HFFc6 (cell line): ENCODE measurements around the gene DNAH1. TPM values are rescaled to one million over a fixed set of nuclear protein-coding genes. Genes with fewer than 3 reads are reported as not detected.

ENCODE experiments used
- DNase-seq: peaks from one replicate; pipeline ENCODE4 v3.0.0-alpha.2; 2018
- H3K27ac Mint-ChIP-seq: 2 replicates; pipeline ENCODE4 v1.8.0; 2020; ENCODE audit warnings: mild to moderate bottlenecking, mixed read lengths
- H3K27me3 Mint-ChIP-seq: 2 replicates; pipeline ENCODE4 v1.8.0; 2021; ENCODE audit warnings: mild to moderate bottlenecking, moderate library complexity, mixed read lengths; ENCODE audit not compliant: insufficient read depth
- H3K36me3 Mint-ChIP-seq: 2 replicates; pipeline ENCODE4 v1.8.0; 2021; ENCODE audit warnings: low read depth, mixed read lengths
- H3K4me1 Mint-ChIP-seq: 2 replicates; pipeline ENCODE4 v1.8.0; 2020; ENCODE audit warnings: low read depth, mixed read lengths
- H3K4me3 Mint-ChIP-seq: 2 replicates; pipeline ENCODE4 v1.8.0; 2020; ENCODE audit warnings: mild to moderate bottlenecking, moderate library complexity, mixed read lengths
- H3K9me3 Mint-ChIP-seq: 2 replicates; pipeline ENCODE4 v1.8.0; 2020; ENCODE audit warnings: mild to moderate bottlenecking, mixed read lengths
- CTCF ChIP-seq: fragments of 200-600 bp; sonication (generic); IDR thresholded peaks from 2 replicates; pipeline ENCODE4 v1.5.0; 2021; ENCODE audit warnings: antibody characterized with exemption, mild to moderate bottlenecking
- microRNA-seq: library from miRNA; unstranded; fragments of <30 nt; microRNA quantifications from one replicate; pipeline ENCODE4, GENCODE V29; 2019
- total RNA-seq, 6 experiments: library from RNA; stranded (reverse); fragmentation: NEBNext Ultra II Directional; extraction: Animal tissue kit (Norgen Biotek cat#: 25700); gene quantifications; 2 replicates in 1 of 6; 3 replicates in 5 of 6; pipeline ENCODE4 v1.2.3, GENCODE V29; 2021

Gene DNAH1
- total RNA-seq, 6 experiments from 2014 or later, result 1.4 to 2.1 (median 1.8) TPM

DNA sequence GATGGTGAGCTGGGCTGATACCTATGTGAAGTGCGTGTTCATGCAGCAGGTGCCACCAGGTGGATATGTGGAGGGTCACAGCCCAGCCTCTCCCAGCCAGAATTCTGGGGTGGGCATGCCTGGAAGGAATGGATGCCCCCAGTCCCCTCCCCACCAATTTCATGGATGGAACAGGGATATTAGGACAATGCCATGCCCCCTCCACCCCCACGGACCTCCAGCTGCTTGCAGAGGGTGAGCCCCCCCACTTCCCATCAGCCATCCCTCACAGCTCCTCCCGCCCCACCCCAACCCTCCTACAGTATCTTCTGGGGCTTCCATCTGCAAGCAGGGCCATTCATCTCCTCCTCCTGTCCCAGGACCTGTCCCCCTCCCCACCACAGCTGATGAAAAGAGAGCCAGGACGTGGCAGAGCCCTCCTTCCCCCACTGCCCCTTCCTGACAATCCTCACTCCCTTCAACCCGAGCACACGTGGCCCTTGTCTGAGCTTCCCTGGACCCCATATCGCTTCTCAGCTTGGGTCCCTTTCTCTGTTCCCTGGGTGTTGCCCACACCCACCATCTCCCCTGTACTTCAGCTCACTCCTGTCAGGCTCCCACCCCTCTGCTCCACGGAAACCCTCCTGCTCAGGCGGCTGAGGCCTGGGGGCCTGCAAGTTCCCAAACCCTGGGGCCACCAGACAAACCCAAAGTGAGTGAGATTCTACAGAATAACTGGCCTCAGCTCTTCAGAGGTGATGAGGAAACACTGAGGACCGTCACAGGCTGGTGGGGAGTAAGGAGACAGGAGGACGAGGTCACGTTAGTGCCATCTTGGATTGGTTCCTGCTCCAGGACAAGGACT, 131.6 kb downstream of the DNAH1 start:
- no peak for DNase-seq
- Mint-ChIP-seq H3K4me1 (no peaks in the 10 kb centered on the region), H3K36me3 (no peaks in the 10 kb centered on the region), H3K27ac (no peak overlapping the region), H3K9me3 (no peaks in the 10 kb centered on the region), H3K27me3 (peaks cover 7% of the 10 kb centered on the region), H3K4me3 (no peak overlapping the region)
- no peak for TF ChIP-seq CTCF

Small RNA genes lying within 50 kb of the gene (microRNA-seq; reads per million reads assigned to microRNA genes)
- not detected for gene MIR135A1
- gene MIRLET7G, result 36,481 reads per million, percentile 99 among the genes with 10 or more reads in this experiment

Other genes with a start within 250 kb of the DNAH1 start
- gene POC1A, start 161.9 kb upstream of the DNAH1 start, total RNA-seq, result 10 to 100 TPM; 11.0 to 21.3 (median 20.5) TPM
- 10 to 100 TPM; 31.5 to 39.1 (median 35.1) TPM for gene ALAS1, start 118.2 kb upstream of the DNAH1 start, total RNA-seq
- gene TLR9, start 90.7 kb upstream of the DNAH1 start, total RNA-seq, result not detected
- 10 to 100 TPM; 73.9 to 83.0 (median 80.7) TPM for gene TWF2, start 77.2 kb upstream of the DNAH1 start, total RNA-seq
- gene PPM1M, start 70.6 kb upstream of the DNAH1 start, total RNA-seq, result 10 to 100 TPM; 20.8 to 23.4 (median 20.9) TPM
- 10 to 100 TPM; 55.2 to 62.0 (median 58.6) TPM for gene WDR82, start 37.7 kb upstream of the DNAH1 start, total RNA-seq
- 1 to 10 TPM; 7.0 to 9.9 (median 8.7) TPM for gene GLYCTK, start 28.5 kb upstream of the DNAH1 start, total RNA-seq
- gene BAP1, start 93.7 kb downstream of the DNAH1 start, total RNA-seq, result 10 to 100 TPM; 58.5 to 72.8 (median 64.1) TPM
- gene PHF7, start 94.3 kb downstream of the DNAH1 start, total RNA-seq, result 1 to 10 TPM; 2.9 to 5.0 (median 4.2) TPM
- not detected for gene SEMA3G, start 128.8 kb downstream of the DNAH1 start, total RNA-seq
- gene TNNC1, start 137.7 kb downstream of the DNAH1 start, total RNA-seq, result under 1 TPM in 4 of 6 experiments, not detected in 2; 0.35 to 0.55 (median 0.53) TPM
- 10 to 100 TPM; 46.4 to 62.5 (median 55.8) TPM for gene NISCH, start 139.3 kb downstream of the DNAH1 start, total RNA-seq
- not detected for gene STAB1, start 179.0 kb downstream of the DNAH1 start, total RNA-seq
- gene NT5DC2, start 217.5 kb downstream of the DNAH1 start, total RNA-seq, result 100 to 1,000 TPM; 156 to 198 (median 183) TPM
- 10 to 100 TPM; 22.2 to 38.4 (median 28.3) TPM for gene UQCC5, start 220.3 kb downstream of the DNAH1 start, total RNA-seq